ENCODE results near the gene DIAPH2. TPM values are rescaled to one million over a fixed set of nuclear protein-coding genes. Genes with fewer than 3 reads are reported as not detected.

Gene DIAPH2
- total RNA-seq, 1 experiment from 2014 or later = 10.9 TPM

DNA sequence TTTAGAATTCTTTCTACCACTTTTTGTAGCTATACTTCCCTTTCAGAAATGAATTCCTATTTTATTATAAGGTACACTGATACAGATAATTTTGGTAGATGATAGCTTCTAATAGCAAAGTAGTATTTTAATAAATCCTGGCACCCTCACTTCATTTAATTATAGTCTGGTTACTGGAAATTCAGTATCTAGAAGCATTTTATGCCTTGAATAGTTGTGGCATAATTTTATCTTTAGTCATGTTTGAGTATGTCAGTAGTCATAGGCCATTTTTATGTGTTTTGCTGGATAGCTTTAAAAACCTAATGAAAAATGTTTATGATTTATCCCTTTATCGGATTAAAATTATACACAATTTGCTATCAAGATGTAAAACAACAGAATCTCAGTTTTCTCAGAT, 92.3 kb downstream of the DIAPH2 start:
- Histone ChIP-seq H3K4me3 (replicated peaks in 1 of 2; ENCODE audit: low read depth in 1 of 2, low read length in 2 of 2) (no peak overlapping the region), H3K4me2 (ENCODE audit: low read length) (no peak overlapping the region), H3K27ac (ENCODE audit: low read depth, low read length) (no peak overlapping the region), H3K9ac (ENCODE audit: low read length) (no peak overlapping the region), H2AFZ (ENCODE audit: low read depth, low read length, poor library complexity, severe bottlenecking) (no peak overlapping the region), H3K9me3 (ENCODE audit: control insufficient read depth in 1 of 2, insufficient read depth in 1 of 2, low read depth in 1 of 2, low read length in 2 of 2) (no peaks in the 10 kb centered on the region), H3K36me3 (ENCODE audit: control insufficient read depth in 1 of 2, insufficient read depth in 2 of 2, low read length in 2 of 2) (no peaks in the 10 kb centered on the region), H3K27me3 (ENCODE audit: insufficient read depth, low read length) (no peaks in the 10 kb centered on the region), H3K9me2 (ENCODE audit: insufficient read depth) (no peaks in the 10 kb centered on the region), H3K4me1 (ENCODE audit: control insufficient read depth in 1 of 2, insufficient read depth in 2 of 2, low read length in 2 of 2) (no peaks in the 10 kb centered on the region), H3K79me2 (ENCODE audit: insufficient read depth, low read length) (no peaks in the 10 kb centered on the region), H4K20me1 (ENCODE audit: insufficient read depth) (no peaks in the 10 kb centered on the region)
- ChIA-PET RAD21 (ENCODE audit: low non-redundant PET in 1 of 2, low total read pairs in 2 of 2, uncharacterized antibody in 2 of 2, unreplicated experiment in 2 of 2) (no interaction called here), CTCF (no interaction called here), POLR2A (no interaction called here)
- intact Hi-C loops (cut with micrococcal nuclease) = loop anchor here (10.0 kb wide), 1 partner anchor 908 kb away; no protein-coding TSS in a partner anchor
- no TSS peak for BruUV-seq (replicated peaks)
- TF ChIP-seq EZH2phosphoT487 (IDR thresholded peaks at IDR 0.05; ENCODE audit: borderline replicate concordance) (no peak), JUND (IDR thresholded peaks at IDR 0.05) (no peak)
- TF ChIP-seq, protein P1, sequence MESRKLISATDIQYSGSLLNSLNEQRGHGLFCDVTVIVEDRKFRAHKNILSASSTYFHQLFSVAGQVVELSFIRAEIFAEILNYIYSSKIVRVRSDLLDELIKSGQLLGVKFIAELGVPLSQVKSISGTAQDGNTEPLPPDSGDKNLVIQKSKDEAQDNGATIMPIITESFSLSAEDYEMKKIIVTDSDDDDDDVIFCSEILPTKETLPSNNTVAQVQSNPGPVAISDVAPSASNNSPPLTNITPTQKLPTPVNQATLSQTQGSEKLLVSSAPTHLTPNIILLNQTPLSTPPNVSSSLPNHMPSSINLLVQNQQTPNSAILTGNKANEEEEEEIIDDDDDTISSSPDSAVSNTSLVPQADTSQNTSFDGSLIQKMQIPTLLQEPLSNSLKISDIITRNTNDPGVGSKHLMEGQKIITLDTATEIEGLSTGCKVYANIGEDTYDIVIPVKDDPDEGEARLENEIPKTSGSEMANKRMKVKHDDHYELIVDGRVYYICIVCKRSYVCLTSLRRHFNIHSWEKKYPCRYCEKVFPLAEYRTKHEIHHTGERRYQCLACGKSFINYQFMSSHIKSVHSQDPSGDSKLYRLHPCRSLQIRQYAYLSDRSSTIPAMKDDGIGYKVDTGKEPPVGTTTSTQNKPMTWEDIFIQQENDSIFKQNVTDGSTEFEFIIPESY (IDR thresholded peaks at IDR 0.05; ENCODE audit: extremely low read depth, insufficient replicate concordance, low read length) = no peak
- ATAC-seq = no peak
- DNase-seq (ENCODE audit: low read depth, low spot score) = no peak

DNA sequence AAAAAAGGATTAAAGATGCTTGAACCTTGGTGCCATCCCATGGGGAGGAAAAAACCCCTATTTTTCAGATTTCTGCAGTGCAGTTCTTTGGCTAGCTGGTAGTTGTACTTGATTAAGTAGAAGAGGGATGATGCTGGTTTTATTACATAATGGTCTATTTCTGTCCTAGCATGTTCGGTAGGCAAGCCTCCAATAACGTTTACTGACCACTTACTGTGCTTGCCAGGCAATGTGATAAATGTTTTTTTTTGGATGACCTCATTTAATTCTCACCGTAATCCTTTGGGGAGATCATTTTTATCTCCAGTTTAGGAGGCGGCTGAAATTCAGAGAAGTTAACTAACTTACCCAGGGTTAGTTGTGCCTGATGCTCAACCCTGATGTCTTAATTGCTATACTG, 106.9 kb downstream of the DIAPH2 start:
- Histone ChIP-seq H3K9ac (ENCODE audit: low read length) (no peak overlapping the region), H3K27me3 (ENCODE audit: insufficient read depth, low read length) (no peaks in the 10 kb centered on the region), H3K4me3 (replicated peaks in 1 of 2; ENCODE audit: low read depth in 1 of 2, low read length in 2 of 2) (no peak overlapping the region), H3K79me2 (ENCODE audit: insufficient read depth, low read length) (no peaks in the 10 kb centered on the region), H3K4me2 (ENCODE audit: low read length) (no peak overlapping the region), H3K27ac (ENCODE audit: low read depth, low read length) (no peak overlapping the region), H3K36me3 (ENCODE audit: control insufficient read depth in 1 of 2, insufficient read depth in 2 of 2, low read length in 2 of 2) (no peaks in the 10 kb centered on the region), H3K9me3 (ENCODE audit: control insufficient read depth in 1 of 2, insufficient read depth in 1 of 2, low read depth in 1 of 2, low read length in 2 of 2) (no peaks in the 10 kb centered on the region), H4K20me1 (ENCODE audit: insufficient read depth) (no peaks in the 10 kb centered on the region), H3K4me1 (ENCODE audit: control insufficient read depth in 1 of 2, insufficient read depth in 2 of 2, low read length in 2 of 2) (no peaks in the 10 kb centered on the region), H2AFZ (ENCODE audit: low read depth, low read length, poor library complexity, severe bottlenecking) (no peak overlapping the region), H3K9me2 (ENCODE audit: insufficient read depth) (no peaks in the 10 kb centered on the region)
- DNase-seq (ENCODE audit: low read depth, low spot score) = no peak
- RAD21 ChIA-PET (ENCODE audit: low non-redundant PET in 1 of 2, low total read pairs in 2 of 2, uncharacterized antibody in 2 of 2, unreplicated experiment in 2 of 2) = no interaction called here
- no TSS peak for BruUV-seq (replicated peaks)
- TF ChIP-seq TCF7L2 (IDR thresholded peaks at IDR 0.05; ENCODE audit: borderline replicate concordance, extremely low read depth, insufficient read depth, insufficient read length) (no peak), ZNF274 (IDR thresholded peaks at IDR 0.05; ENCODE audit: low read depth, low read length) (no peak), POLR2A (IDR thresholded peaks at IDR 0.05; ENCODE audit: borderline replicate concordance, extremely low read depth, insufficient read depth, insufficient read length) (no peak), YY1 (IDR thresholded peaks at IDR 0.05; ENCODE audit: extremely low read depth, insufficient replicate concordance, low read depth, low read length) (no peak), SIN3A (IDR thresholded peaks at IDR 0.05; ENCODE audit: low read depth) (no peak), EZH2phosphoT487 (IDR thresholded peaks at IDR 0.05; ENCODE audit: borderline replicate concordance) (no peak), EGR1 (IDR thresholded peaks at IDR 0.05; ENCODE audit: low read depth) (no peak), SRF (IDR thresholded peaks at IDR 0.05; ENCODE audit: low read depth) (no peak), POLR2AphosphoS5 (IDR thresholded peaks at IDR 0.05; ENCODE audit: low read depth, low read length) (no peak), EZH2 (IDR thresholded peaks at IDR 0.05) (no peak), JUND (IDR thresholded peaks at IDR 0.05) (no peak)
- TF ChIP-seq, protein P2, sequence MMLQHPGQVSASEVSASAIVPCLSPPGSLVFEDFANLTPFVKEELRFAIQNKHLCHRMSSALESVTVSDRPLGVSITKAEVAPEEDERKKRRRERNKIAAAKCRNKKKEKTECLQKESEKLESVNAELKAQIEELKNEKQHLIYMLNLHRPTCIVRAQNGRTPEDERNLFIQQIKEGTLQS (IDR thresholded peaks at IDR 0.05) = no peak
- TF ChIP-seq, protein P3, sequence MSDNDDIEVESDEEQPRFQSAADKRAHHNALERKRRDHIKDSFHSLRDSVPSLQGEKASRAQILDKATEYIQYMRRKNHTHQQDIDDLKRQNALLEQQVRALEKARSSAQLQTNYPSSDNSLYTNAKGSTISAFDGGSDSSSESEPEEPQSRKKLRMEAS (IDR thresholded peaks at IDR 0.05) = no peak
- TF ChIP-seq, protein P4, sequence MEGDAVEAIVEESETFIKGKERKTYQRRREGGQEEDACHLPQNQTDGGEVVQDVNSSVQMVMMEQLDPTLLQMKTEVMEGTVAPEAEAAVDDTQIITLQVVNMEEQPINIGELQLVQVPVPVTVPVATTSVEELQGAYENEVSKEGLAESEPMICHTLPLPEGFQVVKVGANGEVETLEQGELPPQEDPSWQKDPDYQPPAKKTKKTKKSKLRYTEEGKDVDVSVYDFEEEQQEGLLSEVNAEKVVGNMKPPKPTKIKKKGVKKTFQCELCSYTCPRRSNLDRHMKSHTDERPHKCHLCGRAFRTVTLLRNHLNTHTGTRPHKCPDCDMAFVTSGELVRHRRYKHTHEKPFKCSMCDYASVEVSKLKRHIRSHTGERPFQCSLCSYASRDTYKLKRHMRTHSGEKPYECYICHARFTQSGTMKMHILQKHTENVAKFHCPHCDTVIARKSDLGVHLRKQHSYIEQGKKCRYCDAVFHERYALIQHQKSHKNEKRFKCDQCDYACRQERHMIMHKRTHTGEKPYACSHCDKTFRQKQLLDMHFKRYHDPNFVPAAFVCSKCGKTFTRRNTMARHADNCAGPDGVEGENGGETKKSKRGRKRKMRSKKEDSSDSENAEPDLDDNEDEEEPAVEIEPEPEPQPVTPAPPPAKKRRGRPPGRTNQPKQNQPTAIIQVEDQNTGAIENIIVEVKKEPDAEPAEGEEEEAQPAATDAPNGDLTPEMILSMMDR (IDR thresholded peaks at IDR 0.05 in 2 of 3, conservative IDR thresholded peaks at IDR 0.05 in 1 of 3; ENCODE audit: borderline replicate concordance in 1 of 3, insufficient read depth in 1 of 3, low read depth in 2 of 3, low read length in 2 of 3) = no peak
- ATAC-seq = no peak
- CTCF ChIA-PET = no interaction called here
- intact Hi-C loops (cut with micrococcal nuclease) = no loop called here
- POLR2A ChIA-PET = no interaction called here

All from HCT116 (cell line).